KOPT-K1 (cell line): Measurements from ENCODE around the gene SIRT4.
"Not testable (repeated sequence)": the region's sequence is repeated elsewhere in the genome, so short reads cannot be mapped to it uniquely, and the experiment has no call there.

Experiments used
- H3K27ac ChIP-seq: fragments of 200-600 bp; sonication (generic); 2 replicates; pipeline ENCODE4 v1.5.1; 2016; ENCODE audit warnings: antibody characterized with exemption, mild to moderate bottlenecking, low read depth, low read length; ENCODE audit not compliant: poor library complexity, severe bottlenecking
- H3K36me3 ChIP-seq: fragments of 200-600 bp; sonication (generic); 2 replicates; pipeline ENCODE4 v1.5.1; 2017; ENCODE audit warnings: antibody characterized with exemption, mild to moderate bottlenecking, low read length, moderate library complexity; ENCODE audit not compliant: insufficient read depth
- H3K9me3 ChIP-seq: fragments of 200-600 bp; sonication (generic); 2 replicates; pipeline ENCODE4 v1.5.1; 2017; ENCODE audit warnings: antibody characterized with exemption, low read length, mild to moderate bottlenecking; ENCODE audit not compliant: insufficient read depth, poor library complexity, severe bottlenecking

The SIRT4 gene

GRCh38 chr12:120316798-120317223, 14.7 kb downstream of the SIRT4 start:
- H3K9me3 ChIP-seq, result no peaks in the 10 kb centered on the region
- peak overlapping the region; percentile 38 for H3K27ac ChIP-seq
- no peaks in the 10 kb centered on the region for H3K36me3 ChIP-seq

- H3K9me3 ChIP-seq, result no peaks in the 10 kb centered on the region
- H3K27ac ChIP-seq, result peak overlapping the region; percentile 38
- H3K36me3 ChIP-seq, result no peaks in the 10 kb centered on the region
These were observed 15.3 kb downstream of the SIRT4 start for GRCh38 chr12:120317224-120318105.

GRCh38 chr12:120321382-120322202, 19.5 kb downstream of the SIRT4 start:
- no peak overlapping the region for H3K27ac ChIP-seq
- no peaks in the 10 kb centered on the region for H3K36me3 ChIP-seq
- H3K9me3 ChIP-seq, result no peaks in the 10 kb centered on the region

DNA sequence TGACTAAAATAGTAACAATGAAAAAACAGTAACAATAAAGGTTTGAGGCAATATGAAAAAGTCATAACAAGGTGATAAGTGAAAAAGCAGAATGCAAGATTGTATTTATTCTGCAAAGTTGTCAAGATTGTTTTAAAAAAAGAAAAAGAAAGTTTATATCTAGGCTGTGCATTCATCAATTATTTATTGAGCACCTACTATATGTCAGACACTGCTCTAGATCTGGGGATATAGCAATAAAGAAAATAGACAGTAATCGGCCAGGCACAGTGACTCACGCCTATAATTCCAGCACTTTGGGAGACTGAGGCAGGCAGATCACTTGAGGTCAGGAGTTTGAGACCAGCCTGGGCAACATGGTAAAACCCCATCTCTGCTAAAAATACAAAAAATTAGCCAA, 21.7 kb downstream of the SIRT4 start:
- Histone ChIP-seq H3K9me3 (no peaks in the 10 kb centered on the region), H3K27ac (no peak overlapping the region), H3K36me3 (no peaks in the 10 kb centered on the region)

- Histone ChIP-seq H3K9me3 (no peaks in the 10 kb centered on the region), H3K36me3 (no peaks in the 10 kb centered on the region), H3K27ac (no peak overlapping the region)
These were observed 22.8 kb downstream of the SIRT4 start for GRCh38 chr12:120324841-120325417.

DNA sequence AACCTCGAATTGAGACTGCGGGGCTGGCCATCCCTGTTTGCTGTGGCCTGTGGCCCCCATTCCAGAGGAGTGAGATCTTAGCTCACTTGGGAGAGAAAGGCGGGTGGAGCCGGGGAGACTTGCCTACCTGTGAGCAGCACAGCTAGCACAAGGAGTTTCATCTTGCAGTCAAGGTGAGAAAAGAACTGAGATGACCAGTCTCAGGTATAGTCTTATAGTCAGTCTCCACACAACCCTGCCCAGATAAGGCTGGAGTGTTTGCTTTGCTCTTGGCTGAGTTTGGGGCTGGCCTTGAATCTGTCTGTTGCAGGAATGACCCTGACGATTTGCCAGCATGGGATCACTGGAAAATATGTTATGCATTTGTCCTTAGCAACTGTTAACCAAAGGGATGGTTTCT, 25.5 kb downstream of the SIRT4 start, which contains the start of gene PLA2G1B:
Gene PLA2G1B (minus strand): TSS at position 187 of the 400 bp plus-strand sequence. CDS start 26 bp downstream, at position 161.
- Histone ChIP-seq H3K36me3 (no peaks in the 10 kb centered on the region), H3K9me3 (no peaks in the 10 kb centered on the region), H3K27ac (no peak within 1 kb of the TSS)

DNA sequence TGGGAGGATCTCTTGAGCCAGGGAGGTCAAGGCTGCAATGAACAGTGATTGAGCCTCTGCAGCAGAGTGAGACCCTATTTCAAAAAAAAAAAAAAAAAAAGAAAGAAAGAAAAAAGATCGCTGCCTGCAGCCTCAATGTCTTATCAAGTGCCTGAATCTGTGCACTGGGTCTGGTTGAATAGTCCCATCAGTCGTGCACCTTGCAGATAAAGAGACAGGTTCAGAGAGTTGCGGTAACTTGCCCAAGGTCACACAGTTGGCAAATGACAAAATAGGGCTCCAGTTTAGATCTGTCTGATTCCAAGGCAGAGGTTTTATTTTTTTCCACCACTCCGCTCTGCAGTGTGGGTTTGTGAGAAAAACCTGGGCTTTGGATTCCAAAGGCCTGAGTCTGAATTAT, 26.1 kb downstream of the SIRT4 start:
- Histone ChIP-seq H3K9me3 (no peaks in the 10 kb centered on the region), H3K27ac (no peak overlapping the region), H3K36me3 (no peaks in the 10 kb centered on the region)

GRCh38 chr12:120331390-120331789, 29.3 kb downstream of the SIRT4 start:
- Histone ChIP-seq H3K9me3 (peaks cover 16% of the 10 kb centered on the region), H3K27ac (no peak overlapping the region), H3K36me3 (no peaks in the 10 kb centered on the region)

GRCh38 chr12:120332041-120332440, 29.9 kb downstream of the SIRT4 start:
- H3K9me3 ChIP-seq, result peaks cover 22% of the 10 kb centered on the region
- no peaks in the 10 kb centered on the region for H3K36me3 ChIP-seq
- H3K27ac ChIP-seq, result no peak overlapping the region

GRCh38 chr12:120332523-120332922, 30.4 kb downstream of the SIRT4 start:
- Histone ChIP-seq H3K36me3 (no peaks in the 10 kb centered on the region), H3K27ac (no peak overlapping the region), H3K9me3 (peaks cover 27% of the 10 kb centered on the region)

- not testable (repeated sequence) for H3K27ac ChIP-seq, H3K36me3 ChIP-seq
- peaks cover 44% of the 10 kb centered on the region for H3K9me3 ChIP-seq
These were observed 33.3 kb downstream of the SIRT4 start for GRCh38 chr12:120335447-120335846.

- H3K9me3 ChIP-seq, result peaks cover 44% of the 10 kb centered on the region
- not testable (repeated sequence) for H3K27ac ChIP-seq, H3K36me3 ChIP-seq
These were observed 34.3 kb downstream of the SIRT4 start for GRCh38 chr12:120336392-120336791.

GRCh38 chr12:120337730-120338129, 35.6 kb downstream of the SIRT4 start:
- H3K36me3 ChIP-seq, result no peaks in the 10 kb centered on the region
- peaks cover 44% of the 10 kb centered on the region for H3K9me3 ChIP-seq
- no peak overlapping the region for H3K27ac ChIP-seq

- Histone ChIP-seq H3K27ac (no peak overlapping the region), H3K9me3 (peaks cover 44% of the 10 kb centered on the region), H3K36me3 (no peaks in the 10 kb centered on the region)
These were observed 37.1 kb downstream of the SIRT4 start for GRCh38 chr12:120339256-120339655.
